H1 (cell line): ENCODE data around the gene DAZAP1. TPM values are rescaled to one million over a fixed set of nuclear protein-coding genes. Genes with fewer than 3 reads are reported as not detected.

ENCODE experiments used
- CTCF ChIA-PET: fragments of 300-600 bp; sonication (Branson Sonifier 250); formaldehyde crosslinking; loops from one replicate; lab custom pipeline; 2021; ENCODE audit not compliant: partially characterized antibody; lab: Charles Lee
- POLR2A ChIA-PET: fragments of 300-600 bp; sonication (Branson Sonifier 250); formaldehyde crosslinking; loops from one replicate; lab custom pipeline; 2021; ENCODE audit warnings: inconsistent platforms; ENCODE audit not compliant: partially characterized antibody; lab: Charles Lee
- DNase-seq, 2 experiments: peaks; one replicate each; pipeline versions ENCODE4 v3.0.0 to v3.0.0-alpha.2; 2010 to 2022; ENCODE audit warnings: low spot score in 2 of 2, low read depth in 1 of 2, mixed read lengths in 1 of 2
- FAIRE-seq: peaks from 2 replicates; lab custom pipeline; 2011; peaks lifted over from hg19 to GRCh38; lab: Jason Lieb, UNC
- H2AFZ ChIP-seq: 2 replicates; pipeline ENCODE4 v1.8.1; 2012; ENCODE audit warnings: low read length, inconsistent platforms
- H2AK5ac ChIP-seq: 2 replicates; pipeline ENCODE4 v1.6.1; 2013; ENCODE audit warnings: low read depth, low read length
- H2BK120ac ChIP-seq: replicated peaks from 2 replicates; pipeline ENCODE3; 2013; ENCODE audit warnings: low read depth, low read length, inconsistent platforms
- H2BK12ac ChIP-seq: 2 replicates; pipeline ENCODE4 v1.6.1; 2013; ENCODE audit warnings: low read depth, low read length
- H2BK15ac ChIP-seq: 2 replicates; pipeline ENCODE4 v1.6.1; 2013; ENCODE audit warnings: low read length
- H2BK20ac ChIP-seq: 2 replicates; pipeline ENCODE4 v1.6.1; 2013; ENCODE audit warnings: low read length
- H2BK5ac ChIP-seq: 2 replicates; pipeline ENCODE4 v1.6.1; 2013; ENCODE audit warnings: low read depth, low read length
- H3K14ac ChIP-seq: 2 replicates; pipeline ENCODE4 v1.6.1; 2013; ENCODE audit warnings: inconsistent platforms; ENCODE audit not compliant: insufficient read length
- H3K18ac ChIP-seq: 2 replicates; pipeline ENCODE4 v1.6.1; 2013; ENCODE audit warnings: low read length; ENCODE audit errors: extremely low read depth
- H3K23ac ChIP-seq: 2 replicates; pipeline ENCODE4 v1.6.1; 2013; ENCODE audit warnings: inconsistent platforms; ENCODE audit not compliant: insufficient read length
- H3K23me2 ChIP-seq: 2 replicates; pipeline ENCODE4 v1.6.1; 2013; ENCODE audit warnings: low read depth, low read length
- H3K27ac ChIP-seq: 2 replicates; pipeline ENCODE4 v1.6.1; 2011; ENCODE audit warnings: low read depth, low read length, inconsistent platforms
- H3K27me3 ChIP-seq, 4 experiments: replicated peaks in 1 of 4; 1 replicate in 1 of 4; 2 replicates in 3 of 4; pipeline versions ENCODE4 v1.6.1 to v1.8.1; 2011 to 2013; ENCODE audit warnings: low read length in 3 of 4, mild to moderate bottlenecking in 3 of 4, inconsistent platforms in 2 of 4, mixed read lengths in 2 of 4, moderate library complexity in 1 of 4; ENCODE audit not compliant: control insufficient read depth in 3 of 4, insufficient read depth in 3 of 4; ENCODE audit errors: extremely low read depth in 1 of 4
- H3K36me3 ChIP-seq, 4 experiments: 2 replicates each; pipeline versions ENCODE4 v1.6.1 to v1.8.1; 2011 to 2013; ENCODE audit warnings: mild to moderate bottlenecking in 4 of 4, low read length in 3 of 4, moderate library complexity in 2 of 4, control low read depth in 1 of 4, inconsistent platforms in 1 of 4; ENCODE audit not compliant: insufficient read depth in 4 of 4, control insufficient read depth in 2 of 4
- H3K4ac ChIP-seq: replicated peaks from 2 replicates; pipeline ENCODE3; 2013; ENCODE audit warnings: low read length, low read depth, mixed read lengths, inconsistent platforms; ENCODE audit not compliant: insufficient read length
- H3K4me1 ChIP-seq, 4 experiments: replicated peaks in 1 of 4; 1 replicate in 1 of 4; 2 replicates in 3 of 4; pipeline versions ENCODE4 v1.6.1 to v1.8.1; 2011 to 2013; ENCODE audit warnings: low read length in 3 of 4, inconsistent platforms in 2 of 4, mixed read lengths in 1 of 4; ENCODE audit not compliant: insufficient read depth in 4 of 4, control insufficient read depth in 3 of 4
- H3K4me2 ChIP-seq, 2 experiments: 2 replicates each; pipeline versions ENCODE4 v1.6.1 to v1.8.1; 2011 to 2013; ENCODE audit warnings: low read depth in 2 of 2, low read length in 2 of 2, control low read depth in 1 of 2, inconsistent platforms in 1 of 2, mild to moderate bottlenecking in 1 of 2; ENCODE audit not compliant: insufficient read depth in 1 of 2
- H3K4me3 ChIP-seq, 4 experiments: fragments of 200-600, 300-600 bp in 1 of 4; sonication (generic), shearing (Covaris generic), sonication (Bioruptor Twin) in 1 of 4; 2 replicates each; pipeline versions ENCODE4 v1.5.1 to v1.8.1; 2011 to 2016; ENCODE audit warnings: low read length in 4 of 4, low read depth in 3 of 4, control low read depth in 2 of 4, inconsistent platforms in 2 of 4, mild to moderate bottlenecking in 2 of 4, mixed read lengths in 1 of 4, moderate library complexity in 1 of 4; ENCODE audit not compliant: insufficient read depth in 2 of 4; ENCODE audit errors: extremely low read depth in 1 of 4
- H3K56ac ChIP-seq: replicated peaks from 2 replicates; pipeline ENCODE3; 2013; ENCODE audit warnings: low read depth, mild to moderate bottlenecking, mixed read lengths, low read length, inconsistent platforms; ENCODE audit not compliant: insufficient read length
- H3K79me1 ChIP-seq: 2 replicates; pipeline ENCODE4 v1.6.1; 2013; ENCODE audit warnings: low read depth, low read length, control low read depth
- H3K79me2 ChIP-seq, 2 experiments: 2 replicates each; pipeline versions ENCODE4 v1.6.1 to v1.8.1; 2012 to 2013; ENCODE audit warnings: low read length in 2 of 2, mild to moderate bottlenecking in 2 of 2, inconsistent platforms in 1 of 2; ENCODE audit not compliant: insufficient read depth in 2 of 2, control insufficient read depth in 1 of 2
- H3K9ac ChIP-seq, 4 experiments: replicated peaks in 1 of 4; 1 replicate in 1 of 4; 2 replicates in 3 of 4; pipeline versions ENCODE4 v1.6.1 to v1.8.1; 2011 to 2013; ENCODE audit warnings: low read depth in 3 of 4, low read length in 3 of 4, control low read depth in 2 of 4, mild to moderate bottlenecking in 2 of 4, moderate library complexity in 2 of 4, inconsistent platforms in 1 of 4; ENCODE audit errors: extremely low read depth in 1 of 4
- H3K9me3 ChIP-seq, 2 experiments: 2 replicates each; pipeline versions ENCODE4 v1.6.1 to v1.8.1; 2012 to 2013; ENCODE audit warnings: mild to moderate bottlenecking in 2 of 2, moderate library complexity in 2 of 2, control low read depth in 1 of 2, inconsistent platforms in 1 of 2, low read depth in 1 of 2, low read length in 1 of 2, mixed read lengths in 1 of 2; ENCODE audit not compliant: insufficient read depth in 2 of 2
- H4K20me1 ChIP-seq, 2 experiments: replicated peaks in 1 of 2; 2 replicates each; pipeline versions ENCODE3 to v1.8.1; 2011 to 2013; ENCODE audit warnings: inconsistent platforms in 2 of 2, low read length in 2 of 2, mild to moderate bottlenecking in 1 of 2; ENCODE audit not compliant: insufficient read depth in 2 of 2, control insufficient read depth in 1 of 2
- H4K5ac ChIP-seq: 2 replicates; pipeline ENCODE4 v1.6.1; 2013; ENCODE audit warnings: low read length, low read depth, mixed read lengths, inconsistent platforms; ENCODE audit not compliant: insufficient read length
- H4K8ac ChIP-seq: 2 replicates; pipeline ENCODE4 v1.8.0; 2013; ENCODE audit warnings: mild to moderate bottlenecking, moderate library complexity, low read length, inconsistent platforms; ENCODE audit not compliant: insufficient read depth; ENCODE audit errors: extremely low read depth
- H4K91ac ChIP-seq: replicated peaks from 2 replicates; pipeline ENCODE3; 2013; ENCODE audit warnings: low read length, mixed read lengths, inconsistent platforms; ENCODE audit not compliant: insufficient read length
- ASH2L ChIP-seq: fragments of 200-600, 300-600 bp; sonication (generic); IDR thresholded peaks from one replicate; pipeline ENCODE4 v1.7.1; 2017; ENCODE audit warnings: low read length
- CHD1 ChIP-seq: IDR thresholded peaks from 2 replicates; pipeline ENCODE4 v1.6.1; 2012; ENCODE audit warnings: low read depth, low read length, improper control_type of control experiment
- EGR1 ChIP-seq: IDR thresholded peaks from 2 replicates; pipeline ENCODE4 v1.6.1; 2011; ENCODE audit warnings: low read depth, low read length, borderline replicate concordance
- FOSL1 ChIP-seq: IDR thresholded peaks from 2 replicates; pipeline ENCODE4 v1.6.1; 2011; ENCODE audit warnings: mild to moderate bottlenecking, low read depth, low read length, moderate library complexity; ENCODE audit not compliant: insufficient read depth
- RAD21 ChIP-seq, 2 experiments: IDR thresholded peaks in 1 of 2; conservative IDR thresholded peaks in 1 of 2; 2 replicates each; pipeline ENCODE4 v1.6.1; 2011; ENCODE audit warnings: low read depth in 2 of 2, low read length in 2 of 2, improper control_type of control experiment in 1 of 2, inconsistent platforms in 1 of 2, mild to moderate bottlenecking in 1 of 2, moderate library complexity in 1 of 2
- RBBP5 ChIP-seq: IDR thresholded peaks from 2 replicates; pipeline ENCODE4 v1.7.1; 2012; ENCODE audit warnings: low read depth, mild to moderate bottlenecking, inconsistent platforms, low read length, moderate library complexity, borderline replicate concordance
- SAP30 ChIP-seq: fragments of 300-600 bp; sonication (generic); IDR thresholded peaks from 2 replicates; pipeline ENCODE4 v1.7.1; 2012; ENCODE audit warnings: low read length, moderate library complexity, mild to moderate bottlenecking, inconsistent platforms; ENCODE audit not compliant: insufficient read depth, insufficient replicate concordance
- SIN3A ChIP-seq, 2 experiments: IDR thresholded peaks in 1 of 2; conservative IDR thresholded peaks in 1 of 2; 2 replicates each; pipeline ENCODE4 v1.6.1; 2011 to 2012; ENCODE audit warnings: low read length in 2 of 2, improper control_type of control experiment in 1 of 2, low read depth in 1 of 2, mild to moderate bottlenecking in 1 of 2
- WGBS, 2 experiments: shearing (Covaris generic) in 1 of 2; methylation state at CpG; one replicate each; pipeline versions ENCODE4 v1.1.6 to v1.1.7; 2013 to 2015; ENCODE audit warnings: low lambda C conversion rate in 2 of 2, mixed read lengths in 2 of 2, inconsistent platforms in 1 of 2, low coverage in 1 of 2, missing lambda C conversion rate in 1 of 2; ENCODE audit not compliant: insufficient replicate concordance in 2 of 2, insufficient coverage in 1 of 2, insufficient read length in 1 of 2; ENCODE audit errors: extremely low coverage in 1 of 2, missing lambda C conversion rate in 1 of 2; 5-methylcytosine and 5-hydroxymethylcytosine counted together
- polyA plus RNA-seq, 7 experiments: library from polyadenylated mRNA; depleted of rRNA in 3 of 7; stranded (reverse) in 5 of 7; unstranded in 2 of 7; fragments of >200 nt in 5 of 7; fragments of 200-250 nt in 2 of 7; gene quantifications; 1 replicate in 5 of 7; 2 replicates in 1 of 7; 4 replicates in 1 of 7; pipeline versions ENCODE4 v1.2.1 to v1.2.3, GENCODE V29; 2011 to 2013; ENCODE audit warnings: missing spikeins in 2 of 7, mixed read lengths in 2 of 7
- total RNA-seq: library from RNA; stranded (reverse); fragmentation: NEBNext Ultra II Directional; extraction: Animal tissue kit (Norgen Biotek cat#: 25700); gene quantifications from 2 replicates; pipeline ENCODE4 v1.2.1, GENCODE V29; 2021
- TF ChIP-seq, protein P1 (sequence below): IDR thresholded peaks from 2 replicates; pipeline ENCODE4 v1.6.1; 2012; ENCODE audit warnings: low read length, inconsistent platforms

The DAZAP1 gene
- total and polyA plus RNA-seq, 2 of the 8 experiments (the other 6 are each of a cell fraction or from before 2014, with no cell fraction given) = 79.6 to 341 TPM

DNA sequence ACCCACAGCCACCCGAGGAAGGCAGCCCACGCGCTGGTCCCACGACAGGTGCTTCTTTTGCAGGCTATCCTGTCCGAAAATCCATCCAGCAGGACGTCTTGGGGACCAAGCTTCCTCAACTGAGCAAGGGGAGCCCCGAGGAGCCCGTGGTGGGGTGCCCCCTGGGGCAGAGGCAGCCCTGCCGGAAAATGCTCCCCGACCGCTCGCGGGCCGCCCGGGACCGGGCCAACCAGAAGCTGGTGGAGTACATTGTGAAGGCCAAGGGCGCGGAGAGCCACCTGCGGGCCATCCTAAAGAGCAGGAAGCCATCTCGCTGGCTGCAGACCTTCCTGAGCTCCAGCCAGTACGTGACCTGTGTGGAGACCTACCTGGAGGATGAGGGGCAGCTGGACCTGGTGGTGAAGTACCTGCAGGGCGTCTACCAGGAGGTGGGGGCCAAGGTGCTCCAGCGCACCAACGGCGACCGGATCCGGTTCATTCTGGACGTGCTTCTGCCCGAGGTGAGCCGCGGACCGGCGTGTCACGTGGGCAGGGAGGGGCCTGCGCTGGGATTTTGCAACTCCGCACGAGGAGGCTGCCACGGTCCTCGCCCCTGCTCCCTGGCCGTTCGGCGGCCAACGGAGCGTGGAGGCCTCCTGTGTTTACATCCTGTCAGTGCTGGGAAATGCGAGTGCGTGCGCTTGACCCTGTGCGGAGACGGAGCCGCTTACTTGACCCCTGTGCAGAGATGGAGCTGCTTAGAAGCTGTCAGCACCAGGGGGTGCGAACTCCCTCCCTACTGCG, 36.6 kb upstream of the DAZAP1 start:
- H3K18ac ChIP-seq = no peak overlapping the region
- no peak for FAIRE-seq
- DNase-seq = no peak
- H3K4me2 ChIP-seq = no peak overlapping the region
- H3K9ac ChIP-seq = no peak overlapping the region
- no peak overlapping the region for H3K27ac ChIP-seq
- no peak overlapping the region for H4K5ac ChIP-seq
- H2BK15ac ChIP-seq = no peak overlapping the region
- H2AK5ac ChIP-seq = no peak overlapping the region
- no peak overlapping the region for H2AFZ ChIP-seq
- no peaks in the 10 kb centered on the region for H3K4me1 ChIP-seq
- no peak overlapping the region for H3K14ac ChIP-seq
- H3K4me3 ChIP-seq = no peak overlapping the region
- H3K79me1 ChIP-seq = peaks cover 2% of the 10 kb centered on the region; the same call in 1 of the 2 replicates
- no peaks in the 10 kb centered on the region for H3K23me2 ChIP-seq
- ChIA-PET POLR2A (interaction anchor here (0.8 to 2.8 kb wide), 8 partner anchors 10 to 102 kb away, joined by 3 to 10 read pairs (median 4); partner anchors contain the start of genes CIRBP and NDUFS7), CTCF (interaction anchor here (1.0 to 2.3 kb wide), 7 partner anchors 10 to 92 kb away, joined by 3 to 12 read pairs (median 3); no protein-coding TSS in a partner anchor)
- no peaks in the 10 kb centered on the region for H3K9me3 ChIP-seq
- H3K4ac ChIP-seq = no peak overlapping the region
- H2BK20ac ChIP-seq = no peak overlapping the region
- H3K27me3 ChIP-seq = no peaks in the 10 kb centered on the region
- H2BK5ac ChIP-seq = no peak overlapping the region
- no peak overlapping the region for H4K91ac ChIP-seq
- no peak overlapping the region for H2BK120ac ChIP-seq
- H4K8ac ChIP-seq = no peak overlapping the region; the same call in 1 of the 2 replicates
- no peak overlapping the region for H2BK12ac ChIP-seq
- WGBS, 2 experiments = 95% methylated on average over 51 of the region's 52 CpGs; no CpG with 5 or more reads in 1 of the 2 experiments
- no peaks in the 10 kb centered on the region for H3K79me2 ChIP-seq
- H3K56ac ChIP-seq = no peak overlapping the region
- H3K36me3 ChIP-seq = peaks cover 21 to 56% (median 46%) of the 10 kb centered on the region in 4 experiments
- peaks cover 0 to 19% of the 10 kb centered on the region in 2 experiments for H4K20me1 ChIP-seq
- H3K23ac ChIP-seq = no peak overlapping the region
- TF ChIP-seq RAD21 (IDR thresholded peaks at IDR 0.05 in 1 of 2, conservative IDR thresholded peaks at IDR 0.05 in 1 of 2; ENCODE audit: low read depth in 2 of 2, low read length in 2 of 2) (no peak), CHD1 (no peak), SAP30 (no peak), FOSL1 (no peak), ASH2L (no peak), SIN3A (conservative IDR thresholded peaks at IDR 0.05 in 1 of 2, IDR thresholded peaks at IDR 0.05 in 1 of 2; ENCODE audit: low read depth in 1 of 2, low read length in 2 of 2) (no peak), EGR1 (no peak), RBBP5 (no peak)
- TF ChIP-seq, protein P1, sequence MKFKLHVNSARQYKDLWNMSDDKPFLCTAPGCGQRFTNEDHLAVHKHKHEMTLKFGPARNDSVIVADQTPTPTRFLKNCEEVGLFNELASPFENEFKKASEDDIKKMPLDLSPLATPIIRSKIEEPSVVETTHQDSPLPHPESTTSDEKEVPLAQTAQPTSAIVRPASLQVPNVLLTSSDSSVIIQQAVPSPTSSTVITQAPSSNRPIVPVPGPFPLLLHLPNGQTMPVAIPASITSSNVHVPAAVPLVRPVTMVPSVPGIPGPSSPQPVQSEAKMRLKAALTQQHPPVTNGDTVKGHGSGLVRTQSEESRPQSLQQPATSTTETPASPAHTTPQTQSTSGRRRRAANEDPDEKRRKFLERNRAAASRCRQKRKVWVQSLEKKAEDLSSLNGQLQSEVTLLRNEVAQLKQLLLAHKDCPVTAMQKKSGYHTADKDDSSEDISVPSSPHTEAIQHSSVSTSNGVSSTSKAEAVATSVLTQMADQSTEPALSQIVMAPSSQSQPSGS = no peak
